MCF 10A (cell line): ENCODE data around the gene PPP1R16B. TPM values are rescaled to one million over a fixed set of nuclear protein-coding genes. Genes with fewer than 3 reads are reported as not detected.
"Not testable (repeated sequence)": the region's sequence is repeated elsewhere in the genome, so short reads cannot be mapped to it uniquely, and the experiment has no call there.

ENCODE experiments used
- BruUV-seq: library from RNA; stranded (reverse); fragments of 400-500 nt; replicated peaks from 2 replicates; lab custom pipeline; 2021; lab: Mats Ljungman, UMichigan
- CTCF ChIA-PET: fragments of 300-600 bp; sonication (Branson Sonifier 250); formaldehyde crosslinking; extraction: SDS; loops from one replicate; lab custom pipeline; 2021; ENCODE audit warnings: antibody characterized with exemption, inconsistent platforms; lab: Yijun Ruan, JAX
- POLR2A ChIA-PET: fragments of 300-600, 350-650 bp; sonication (Branson Sonifier 250); formaldehyde crosslinking; extraction: SDS; loops from one replicate; lab custom pipeline; 2020; ENCODE audit warnings: antibody characterized with exemption, inconsistent platforms; lab: Yijun Ruan, JAX
- DNase-seq: peaks from one replicate; pipeline ENCODE4 v3.0.0-alpha.2; 2018; ENCODE audit not compliant: unreplicated experiment
- H3K27ac Mint-ChIP-seq: one replicate; pipeline ENCODE4 v1.8.0; 2022; ENCODE audit warnings: mild to moderate bottlenecking, low read depth, mixed read lengths; ENCODE audit not compliant: unreplicated experiment
- H3K27me3 Mint-ChIP-seq: one replicate; pipeline ENCODE4 v1.8.0; 2022; ENCODE audit warnings: mixed read lengths; ENCODE audit not compliant: insufficient read depth, unreplicated experiment
- H3K36me3 Mint-ChIP-seq: one replicate; pipeline ENCODE4 v1.8.0; 2022; ENCODE audit warnings: mild to moderate bottlenecking, moderate library complexity, mixed read lengths; ENCODE audit not compliant: insufficient read depth, unreplicated experiment
- H3K4me1 Mint-ChIP-seq: one replicate; pipeline ENCODE4 v1.8.0; 2022; ENCODE audit warnings: mixed read lengths; ENCODE audit not compliant: insufficient read depth, unreplicated experiment
- H3K4me3 Mint-ChIP-seq: one replicate; pipeline ENCODE4 v1.8.0; 2022; ENCODE audit warnings: mild to moderate bottlenecking, moderate library complexity, mixed read lengths; ENCODE audit not compliant: unreplicated experiment
- H3K9me3 Mint-ChIP-seq: one replicate; pipeline ENCODE4 v1.8.0; 2022; ENCODE audit warnings: mixed read lengths; ENCODE audit not compliant: unreplicated experiment
- CTCF ChIP-seq: fragments of 200-600 bp; IDR thresholded peaks from one replicate; pipeline ENCODE4 v1.8.0; 2022; ENCODE audit warnings: antibody characterized with exemption, mild to moderate bottlenecking; ENCODE audit not compliant: unreplicated experiment
- intact Hi-C: fragments of 100-400 bp; cut with micrococcal nuclease; formaldehyde crosslinking; loops from 2 replicates; pipeline ENCODE4 v1.14.1; 2022
- total RNA-seq: library from RNA; stranded (reverse); gene quantifications from 2 replicates; pipeline ENCODE4 v1.2.3, GENCODE V29; 2022

PPP1R16B gene
- total RNA-seq, 1 experiment from 2014 or later = not detected

- CTCF ChIA-PET = interaction anchor here (1.0 to 1.6 kb wide), 2 partner anchors 21 to 89 kb away, joined by 3 to 6 read pairs; no protein-coding TSS in a partner anchor
- BruUV-seq = no TSS peak
- POLR2A ChIA-PET = no interaction called here
- TF ChIP-seq CTCF = no peak
- Mint-ChIP-seq H3K4me3 (no peak overlapping the region), H3K36me3 (peaks cover 8% of the 10 kb centered on the region), H3K9me3 (no peaks in the 10 kb centered on the region), H3K27me3 (no peaks in the 10 kb centered on the region), H3K27ac (peak overlapping the region; percentile 35), H3K4me1 (peaks cover 12% of the 10 kb centered on the region)
- intact Hi-C loops = no loop called here
- no peak for DNase-seq
These were observed 151.9 kb downstream of the PPP1R16B start for GRCh38 chr20:38957235-38957876.

- peaks cover 12% of the 10 kb centered on the region for H3K4me1 Mint-ChIP-seq
- H3K4me3 Mint-ChIP-seq = no peak overlapping the region
- H3K27me3 Mint-ChIP-seq = no peaks in the 10 kb centered on the region
- intact Hi-C loops = no loop called here
- no peak for TF ChIP-seq CTCF
- ChIA-PET POLR2A (interaction anchor here (1.8 kb wide), 1 partner anchor 31 kb away, joined by 5 read pairs; no protein-coding TSS in a partner anchor), CTCF (interaction anchor here (1.0 to 1.6 kb wide), 2 partner anchors 21 to 88 kb away, joined by 3 to 6 read pairs; no protein-coding TSS in a partner anchor)
- no peak overlapping the region for H3K27ac Mint-ChIP-seq
- H3K36me3 Mint-ChIP-seq = peaks cover 4% of the 10 kb centered on the region
- no TSS peak for BruUV-seq
- no peaks in the 10 kb centered on the region for H3K9me3 Mint-ChIP-seq
- DNase-seq = no peak
These were observed 152.5 kb downstream of the PPP1R16B start for GRCh38 chr20:38957915-38958485.

GRCh38 chr20:38960187-38960687, 154.7 kb downstream of the PPP1R16B start:
- BruUV-seq, H3K9me3 Mint-ChIP-seq, H3K36me3 Mint-ChIP-seq, H3K4me3 Mint-ChIP-seq, H3K27ac Mint-ChIP-seq, DNase-seq, intact Hi-C loops, H3K27me3 Mint-ChIP-seq: not testable (repeated sequence)
- CTCF ChIA-PET = interaction anchor here (1.2 to 4.1 kb wide), 2 partner anchors 26 to 33 kb away, joined by 3 to 68 read pairs; partner anchors contain the start of gene FAM83D
- H3K4me1 Mint-ChIP-seq = peaks cover 19% of the 10 kb centered on the region
- POLR2A ChIA-PET = interaction anchor here (1.4 to 3.9 kb wide), 6 partner anchors 11 to 212 kb away, joined by 3 to 26 read pairs (median 12); partner anchors contain the start of gene ACTR5

- POLR2A ChIA-PET = interaction anchor here (0.6 to 6.0 kb wide), 22 partner anchors 9 to 515 kb away, joined by 3 to 88 read pairs (median 6); partner anchors contain the start of genes ACTR5 and FAM83D
- CTCF ChIA-PET = interaction anchor here (0.6 to 7.8 kb wide), 25 partner anchors 8 to 324 kb away, joined by 3 to 83 read pairs (median 6); partner anchors contain the start of genes ACTR5 and FAM83D
- no peaks in the 10 kb centered on the region for H3K9me3 Mint-ChIP-seq
- no peak for TF ChIP-seq CTCF
- no peaks in the 10 kb centered on the region for H3K27me3 Mint-ChIP-seq
- TSS peak; percentile 87 for BruUV-seq
- peak overlapping the region; percentile 93 for H3K4me3 Mint-ChIP-seq
- no peaks in the 10 kb centered on the region for H3K36me3 Mint-ChIP-seq
- intact Hi-C loops = loop anchor here (2.0 kb wide), 2 partner anchors 35 to 87 kb away; partner anchors contain the start of gene FAM83D
- peak overlapping the region; percentile 93 for H3K27ac Mint-ChIP-seq
- no peak for DNase-seq
- peaks cover 19% of the 10 kb centered on the region for H3K4me1 Mint-ChIP-seq
These were observed 156.1 kb downstream of the PPP1R16B start for GRCh38 chr20:38961530-38962043.
